Measurements from ENCODE around the gene SH3PXD2B.

Gene SH3PXD2B

DNA sequence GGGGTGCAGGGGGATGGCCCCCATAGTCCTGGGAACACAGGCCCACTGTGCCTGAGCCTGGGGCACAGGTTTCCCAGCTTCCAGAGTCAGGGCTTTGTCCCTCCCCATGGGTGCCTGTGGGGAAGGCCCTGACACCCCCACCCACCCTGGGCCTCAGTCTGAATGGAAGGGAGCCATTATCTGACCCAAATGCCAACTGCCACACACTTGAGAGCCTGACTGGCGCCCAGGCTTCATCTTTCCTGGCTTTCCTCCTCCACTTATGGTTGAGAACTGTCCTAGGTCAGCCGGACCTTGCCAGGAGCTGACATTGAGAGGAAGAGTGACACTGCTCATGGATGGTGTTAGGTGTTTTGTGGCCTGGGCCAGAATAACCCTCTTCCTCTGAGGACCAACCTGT lies 24.0 kb downstream of the SH3PXD2B start:
- no peak for DNase-seq
- Mint-ChIP-seq H3K9me3 (no peaks in the 10 kb centered on the region), H3K27ac (no peak overlapping the region), H3K4me1 (no peaks in the 10 kb centered on the region), H3K36me3 (no peaks in the 10 kb centered on the region), H3K27me3 (peaks cover 23% of the 10 kb centered on the region), H3K4me3 (no peak overlapping the region)
- CTCF ChIA-PET, result no interaction called here

DNA sequence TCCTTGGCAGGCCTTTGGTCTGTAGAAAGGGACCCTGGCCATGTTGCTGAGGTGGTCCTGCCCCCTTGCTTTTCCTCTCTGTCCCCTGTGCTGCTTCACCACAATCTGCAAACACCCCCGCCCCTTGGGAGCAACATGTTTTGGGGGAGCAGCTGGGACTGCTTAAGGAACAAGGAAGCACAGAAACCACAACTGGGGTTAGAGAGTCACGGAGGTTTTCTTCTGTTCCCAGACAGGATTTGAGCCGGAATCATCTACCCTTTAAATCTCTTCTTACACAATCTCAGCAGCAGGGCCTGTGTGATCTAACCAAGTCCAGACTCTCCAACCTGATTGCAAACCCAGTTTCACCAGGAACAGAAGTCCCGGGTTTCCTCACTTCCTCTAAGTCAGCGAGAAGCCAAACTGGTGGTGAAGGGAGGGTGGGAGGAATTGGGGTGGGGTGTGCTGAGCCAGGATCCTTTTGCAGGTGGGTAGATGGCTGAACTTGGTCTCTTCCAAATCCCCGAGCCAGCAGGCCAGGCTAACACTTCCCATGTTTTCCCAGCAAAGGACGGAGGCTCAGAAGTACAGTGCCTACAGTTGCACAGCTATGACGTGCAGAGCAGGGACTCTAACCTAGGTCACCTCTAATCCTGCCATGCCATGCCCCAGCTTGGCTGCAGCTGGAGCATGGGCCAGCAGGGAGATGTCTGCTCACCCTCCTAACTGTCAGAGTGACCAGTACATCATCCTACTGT lies 25.0 kb downstream of the SH3PXD2B start:
- H3K27ac Mint-ChIP-seq, result no peak overlapping the region
- H3K36me3 Mint-ChIP-seq, result no peaks in the 10 kb centered on the region
- no peak for DNase-seq
- no peak overlapping the region for H3K4me3 Mint-ChIP-seq
- H3K27me3 Mint-ChIP-seq, result peaks cover 24% of the 10 kb centered on the region
- no peaks in the 10 kb centered on the region for H3K9me3 Mint-ChIP-seq
- no peaks in the 10 kb centered on the region for H3K4me1 Mint-ChIP-seq
- CTCF ChIA-PET, result interaction anchor here (0.7 kb wide), 1 partner anchor 22 kb away, joined by 3 read pairs; no protein-coding TSS in a partner anchor

DNA sequence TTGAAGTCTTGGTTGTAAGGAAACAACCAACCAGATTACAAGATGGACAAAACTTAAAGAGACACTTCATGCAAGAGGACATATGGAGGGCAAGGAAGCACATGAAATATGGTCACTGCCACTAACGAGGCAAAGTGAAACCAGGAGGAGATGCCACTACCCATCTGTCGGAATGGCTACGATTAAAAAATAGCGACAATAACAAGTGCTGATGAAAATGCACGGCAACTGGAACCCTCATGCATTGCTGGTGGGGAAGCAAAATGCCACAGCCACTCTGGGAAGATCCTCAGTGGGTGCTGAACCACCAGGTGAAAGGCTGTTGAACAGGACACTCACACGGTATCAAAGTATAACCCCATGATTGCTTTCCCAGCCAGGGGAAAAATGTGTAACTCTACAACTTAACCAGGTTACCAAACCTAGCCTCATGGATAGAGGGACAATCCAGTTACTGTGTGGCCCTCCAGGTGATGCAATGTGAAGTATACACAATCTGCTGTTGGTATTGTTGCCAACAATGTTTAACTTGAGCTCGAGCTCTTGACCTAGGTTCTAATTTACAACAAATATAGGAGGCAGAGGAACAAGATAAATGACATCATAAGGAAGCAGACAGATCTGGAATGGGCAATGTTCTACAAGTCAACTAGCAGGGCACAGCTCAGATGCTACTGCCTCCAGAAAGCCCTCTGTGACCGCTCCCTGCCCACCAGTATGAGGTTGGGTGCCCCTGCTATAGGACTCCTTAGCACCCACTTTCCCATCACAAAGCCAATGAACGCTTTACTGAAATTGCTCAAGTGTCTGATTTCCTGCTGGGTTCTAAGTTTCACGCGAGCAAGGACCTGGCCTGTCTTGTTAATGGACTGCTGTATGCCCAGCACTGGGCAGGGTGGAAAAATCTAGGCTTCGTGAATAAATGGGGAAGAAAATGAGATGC lies 25.8 kb downstream of the SH3PXD2B start:
- DNase-seq, result no peak
- H3K36me3 Mint-ChIP-seq, result no peaks in the 10 kb centered on the region
- no peaks in the 10 kb centered on the region for H3K9me3 Mint-ChIP-seq
- H3K4me3 Mint-ChIP-seq, result no peak overlapping the region
- no peak overlapping the region for H3K27ac Mint-ChIP-seq
- peaks cover 24% of the 10 kb centered on the region for H3K27me3 Mint-ChIP-seq
- CTCF ChIA-PET, result interaction anchor here (0.7 kb wide), 1 partner anchor 23 kb away, joined by 3 read pairs; no protein-coding TSS in a partner anchor
- H3K4me1 Mint-ChIP-seq, result no peaks in the 10 kb centered on the region

DNA sequence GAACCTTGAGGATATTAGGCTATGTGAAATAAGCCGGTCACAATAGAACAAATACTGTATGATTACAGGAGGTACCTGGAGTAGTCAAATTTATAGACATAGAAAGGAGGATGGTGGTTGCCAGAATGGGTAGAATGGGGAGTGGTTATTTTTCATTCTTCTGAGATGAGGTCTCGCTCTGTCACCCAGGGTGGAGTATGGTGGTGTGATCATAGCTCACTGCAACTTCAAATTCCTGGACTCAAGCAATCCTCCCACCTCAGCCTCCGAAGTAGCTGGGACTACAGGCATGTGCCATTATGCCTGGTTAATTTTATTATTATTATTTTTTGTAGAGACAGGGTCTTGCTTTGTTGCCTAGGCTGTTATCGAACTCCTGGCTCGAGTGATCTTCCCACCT lies 27.1 kb downstream of the SH3PXD2B start:
- Mint-ChIP-seq H3K27ac (no peak overlapping the region), H3K9me3 (no peaks in the 10 kb centered on the region), H3K36me3 (no peaks in the 10 kb centered on the region), H3K27me3 (peaks cover 24% of the 10 kb centered on the region), H3K4me3 (no peak overlapping the region), H3K4me1 (no peaks in the 10 kb centered on the region)
- no peak for DNase-seq
- CTCF ChIA-PET, result no interaction called here

DNA sequence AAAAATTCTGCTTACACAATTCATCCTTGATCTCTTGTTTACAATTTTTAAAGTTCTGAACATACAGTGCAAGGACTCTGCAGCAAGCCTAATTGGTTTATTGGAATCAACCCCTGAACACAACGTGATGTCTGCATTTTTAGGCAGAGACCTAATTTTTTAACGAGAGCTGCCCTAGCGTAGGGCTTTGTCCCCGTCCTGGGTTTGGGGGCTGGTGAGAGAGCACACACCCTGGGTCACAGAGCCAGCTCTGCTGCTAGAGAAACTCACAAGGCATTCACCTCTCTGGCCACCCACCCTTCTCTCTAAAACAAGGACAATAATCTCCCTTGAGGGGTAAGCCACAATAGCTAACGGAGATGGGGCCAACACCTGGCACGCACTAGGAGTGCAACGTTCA lies 28.2 kb downstream of the SH3PXD2B start:
- Mint-ChIP-seq H3K4me3 (no peak overlapping the region), H3K27me3 (peaks cover 24% of the 10 kb centered on the region), H3K9me3 (no peaks in the 10 kb centered on the region), H3K27ac (no peak overlapping the region), H3K4me1 (peaks cover 2% of the 10 kb centered on the region), H3K36me3 (no peaks in the 10 kb centered on the region)
- no peak for DNase-seq
- CTCF ChIA-PET, result interaction anchor here (1.1 kb wide), 1 partner anchor 24 kb away, joined by 3 read pairs; no protein-coding TSS in a partner anchor

DNA sequence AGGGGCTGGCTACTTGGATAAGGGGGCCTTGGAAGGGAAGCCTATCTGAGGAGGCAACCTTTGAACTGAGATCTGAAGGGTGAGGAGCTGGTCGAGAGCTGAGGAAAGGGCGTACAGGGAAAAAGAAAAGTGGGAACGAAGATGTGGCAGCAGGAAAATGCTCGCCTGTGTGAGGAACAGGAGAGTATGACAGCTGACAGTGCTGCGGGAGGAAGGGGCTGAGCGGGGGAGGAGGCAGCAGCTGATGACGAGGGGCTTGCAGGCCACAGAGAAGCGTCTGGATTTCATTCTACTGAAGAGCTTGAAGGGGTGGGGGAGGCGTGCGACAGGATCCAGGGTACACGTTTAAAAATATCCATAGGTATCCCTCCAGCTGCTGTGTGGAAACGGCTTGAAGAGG lies 28.9 kb downstream of the SH3PXD2B start:
- DNase-seq, result no peak
- Mint-ChIP-seq H3K4me3 (no peak overlapping the region), H3K27ac (no peak overlapping the region), H3K36me3 (no peaks in the 10 kb centered on the region), H3K9me3 (peaks cover 2% of the 10 kb centered on the region), H3K4me1 (peaks cover 9% of the 10 kb centered on the region), H3K27me3 (peaks cover 24% of the 10 kb centered on the region)
- CTCF ChIA-PET, result interaction anchor here (1.1 kb wide), 1 partner anchor 25 kb away, joined by 3 read pairs; no protein-coding TSS in a partner anchor

DNA sequence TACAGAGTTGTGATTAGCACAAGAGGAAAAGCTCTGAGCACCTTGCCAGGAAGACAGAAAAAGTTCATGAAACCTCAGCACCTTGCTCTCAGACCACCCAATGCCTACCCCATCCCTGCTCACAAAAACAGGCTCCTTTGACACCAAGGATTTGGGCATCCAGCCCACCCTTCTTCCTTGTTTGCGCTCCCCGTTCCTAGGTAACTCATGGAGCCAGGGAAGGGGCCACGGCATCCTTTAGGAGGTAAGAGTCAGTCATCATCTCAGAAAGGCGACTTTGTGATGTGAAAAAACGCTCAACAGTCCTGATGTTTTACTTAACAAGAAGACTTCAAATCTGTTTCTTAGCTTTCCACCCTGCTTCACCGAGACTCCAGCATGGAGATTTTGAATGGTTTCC lies 29.5 kb downstream of the SH3PXD2B start:
- H3K36me3 Mint-ChIP-seq, result no peaks in the 10 kb centered on the region
- no peak for DNase-seq
- CTCF ChIA-PET, result no interaction called here
- peaks cover 2% of the 10 kb centered on the region for H3K9me3 Mint-ChIP-seq
- peaks cover 15% of the 10 kb centered on the region for H3K4me1 Mint-ChIP-seq
- peaks cover 19% of the 10 kb centered on the region for H3K27me3 Mint-ChIP-seq
- H3K4me3 Mint-ChIP-seq, result no peak overlapping the region
- no peak overlapping the region for H3K27ac Mint-ChIP-seq

DNA sequence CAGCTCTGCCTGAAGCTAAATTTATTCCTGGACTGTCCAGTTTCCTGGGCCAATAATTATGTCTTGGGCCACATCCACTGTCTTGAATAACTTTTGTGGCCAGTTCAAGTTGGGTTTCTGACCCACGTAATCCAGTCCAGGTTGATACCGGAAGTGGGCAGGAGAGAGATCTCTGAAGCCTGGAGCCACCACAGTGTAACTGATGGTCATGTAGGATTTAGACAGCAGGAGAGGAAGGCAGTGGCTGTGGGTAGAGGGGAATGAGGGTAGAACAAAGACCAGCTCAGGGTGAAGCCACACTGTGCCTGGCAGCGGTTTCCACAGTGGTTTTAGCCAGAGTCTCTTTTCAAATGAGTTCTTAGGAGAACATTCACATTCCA lies 30.2 kb downstream of the SH3PXD2B start:
- H3K27me3 Mint-ChIP-seq, result peaks cover 14% of the 10 kb centered on the region
- CTCF ChIA-PET, result interaction anchor here (0.8 kb wide), 1 partner anchor 28 kb away, joined by 3 read pairs; no protein-coding TSS in a partner anchor
- H3K36me3 Mint-ChIP-seq, result no peaks in the 10 kb centered on the region
- no peak overlapping the region for H3K27ac Mint-ChIP-seq
- no peak overlapping the region for H3K4me3 Mint-ChIP-seq
- H3K4me1 Mint-ChIP-seq, result peaks cover 17% of the 10 kb centered on the region
- peaks cover 2% of the 10 kb centered on the region for H3K9me3 Mint-ChIP-seq
- no peak for DNase-seq

DNA sequence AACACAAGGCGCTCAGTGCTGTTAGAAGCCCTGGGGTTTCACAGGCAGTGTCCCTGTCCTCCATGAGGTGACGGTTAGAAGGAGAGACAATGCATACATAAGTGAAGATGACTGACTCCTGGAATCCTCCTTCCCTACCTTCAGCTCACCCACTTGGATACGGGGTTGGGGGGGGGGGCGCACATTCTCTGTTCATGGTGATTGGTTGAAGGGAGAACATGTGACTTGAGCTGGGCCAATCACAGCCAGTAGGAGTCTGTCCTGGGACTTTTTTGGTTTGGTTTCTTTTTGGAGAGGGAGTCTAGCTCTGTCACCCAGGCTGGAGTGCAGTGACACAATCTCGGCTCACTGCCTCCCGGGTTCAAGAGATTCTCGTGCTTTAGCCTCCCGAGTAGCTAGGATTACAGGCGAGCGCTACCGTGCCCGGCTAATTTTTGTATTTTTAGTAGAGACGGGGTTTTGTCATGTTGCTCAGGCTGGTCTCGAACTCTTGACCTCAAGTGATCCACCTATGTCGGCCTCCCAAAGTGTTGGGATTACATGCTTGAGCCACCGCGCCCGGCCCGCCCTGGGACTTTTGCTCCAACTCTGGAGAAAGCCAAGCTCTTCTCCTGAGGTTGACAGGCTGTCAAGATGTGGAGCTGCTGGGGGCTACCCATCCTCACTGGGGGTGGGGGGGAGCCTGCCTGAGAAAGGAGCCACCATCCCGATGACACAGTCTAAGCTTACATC lies 30.8 kb downstream of the SH3PXD2B start:
- CTCF ChIA-PET, result interaction anchor here (0.8 kb wide), 1 partner anchor 29 kb away, joined by 3 read pairs; no protein-coding TSS in a partner anchor
- peaks cover 2% of the 10 kb centered on the region for H3K9me3 Mint-ChIP-seq
- H3K36me3 Mint-ChIP-seq, result no peaks in the 10 kb centered on the region
- peaks cover 17% of the 10 kb centered on the region for H3K4me1 Mint-ChIP-seq
- H3K27ac Mint-ChIP-seq, result no peak overlapping the region
- DNase-seq, result no peak
- H3K27me3 Mint-ChIP-seq, result peaks cover 14% of the 10 kb centered on the region
- no peak overlapping the region for H3K4me3 Mint-ChIP-seq

DNA sequence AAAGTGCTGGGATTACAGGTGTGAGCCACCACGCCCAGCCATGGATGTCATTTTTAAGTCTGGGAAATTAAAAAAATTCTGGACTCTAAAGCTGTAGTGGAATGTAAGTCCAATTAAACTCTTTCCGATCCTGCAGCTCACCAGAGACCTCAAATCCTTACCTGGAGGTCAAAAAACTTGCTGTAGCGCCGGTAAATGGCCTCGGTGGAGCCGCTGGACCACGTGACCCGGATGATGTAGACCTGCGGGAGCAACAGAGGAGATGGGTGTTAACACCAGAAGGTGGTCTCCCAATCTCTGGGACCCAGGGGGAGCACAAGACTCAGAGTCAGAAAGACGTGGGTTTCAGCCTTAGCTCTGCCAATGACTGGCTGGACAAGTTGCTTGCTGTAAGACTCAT lies 32.1 kb downstream of the SH3PXD2B start:
- DNase-seq, result no peak
- Mint-ChIP-seq H3K9me3 (peaks cover 2% of the 10 kb centered on the region), H3K27ac (no peak overlapping the region), H3K36me3 (no peaks in the 10 kb centered on the region), H3K27me3 (peaks cover 14% of the 10 kb centered on the region), H3K4me1 (peaks cover 17% of the 10 kb centered on the region), H3K4me3 (no peak overlapping the region)
- CTCF ChIA-PET, result interaction anchor here (1.2 kb wide), 1 partner anchor 29 kb away, joined by 6 read pairs; no protein-coding TSS in a partner anchor

DNA sequence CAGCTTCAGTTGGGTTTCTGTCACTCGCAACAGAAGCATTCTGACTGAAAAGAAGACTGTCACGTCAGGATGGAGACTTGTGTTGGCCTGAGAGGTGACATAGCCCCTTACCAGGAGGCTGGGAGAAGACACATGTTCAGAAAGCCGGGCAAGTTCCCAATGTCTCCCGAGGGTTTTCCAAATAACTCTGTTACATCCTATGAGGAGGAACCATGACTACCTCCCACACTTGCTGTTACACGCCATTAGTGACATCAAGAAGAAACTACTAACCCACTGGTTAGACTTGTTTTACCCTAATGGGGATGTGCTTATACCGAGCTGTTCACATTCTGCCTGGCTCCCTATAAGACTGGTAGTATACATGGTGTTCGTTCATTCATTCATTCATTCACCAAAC lies 33.3 kb downstream of the SH3PXD2B start:
- CTCF ChIA-PET, result no interaction called here
- no peak overlapping the region for H3K27ac Mint-ChIP-seq
- peaks cover 9% of the 10 kb centered on the region for H3K27me3 Mint-ChIP-seq
- H3K4me1 Mint-ChIP-seq, result peaks cover 17% of the 10 kb centered on the region
- H3K36me3 Mint-ChIP-seq, result no peaks in the 10 kb centered on the region
- no peak overlapping the region for H3K4me3 Mint-ChIP-seq
- H3K9me3 Mint-ChIP-seq, result peaks cover 2% of the 10 kb centered on the region
- DNase-seq, result no peak

DNA sequence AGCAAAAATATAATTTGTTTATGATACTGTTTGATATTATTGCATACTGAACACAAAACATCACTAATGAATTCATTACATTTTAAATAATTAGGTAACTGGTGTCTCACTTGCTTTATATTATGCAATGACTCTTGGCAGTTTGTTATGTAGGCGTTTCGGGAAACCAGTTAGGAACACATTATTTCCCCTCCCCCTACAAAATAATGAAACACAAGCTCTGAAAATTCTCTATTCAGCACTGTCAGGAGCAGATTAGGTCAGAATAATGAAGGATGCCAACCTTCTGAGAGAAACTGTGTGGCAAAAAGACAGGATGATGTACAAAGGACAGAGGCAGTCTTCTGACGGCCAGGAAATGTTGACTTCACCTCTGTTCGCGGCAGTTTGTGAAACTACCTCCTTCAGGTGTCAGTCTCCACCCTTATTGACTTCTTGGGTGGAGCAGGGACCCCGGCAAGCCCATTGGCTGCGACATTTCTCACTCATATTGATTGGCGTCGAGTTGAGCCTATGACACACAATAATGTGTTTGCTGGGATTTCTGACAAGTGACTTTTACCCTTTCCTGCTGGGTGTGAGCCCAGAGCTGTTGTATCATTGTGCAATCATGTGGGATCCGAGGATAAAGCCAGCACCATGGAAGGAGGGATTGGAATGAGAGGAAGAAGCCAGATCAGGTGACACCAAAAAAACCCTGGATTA lies 33.9 kb downstream of the SH3PXD2B start:
- CTCF ChIA-PET, result interaction anchor here (1.0 kb wide), 1 partner anchor 32 kb away, joined by 3 read pairs; no protein-coding TSS in a partner anchor
- H3K27me3 Mint-ChIP-seq, result peaks cover 3% of the 10 kb centered on the region
- peaks cover 2% of the 10 kb centered on the region for H3K9me3 Mint-ChIP-seq
- no peak overlapping the region for H3K4me3 Mint-ChIP-seq
- H3K36me3 Mint-ChIP-seq, result no peaks in the 10 kb centered on the region
- peak overlapping the region; percentile 79 for H3K27ac Mint-ChIP-seq
- peak; percentile 65 for DNase-seq
- peaks cover 17% of the 10 kb centered on the region for H3K4me1 Mint-ChIP-seq

Measured in activated naive CD4-positive, alpha-beta T cell treated with anti-CD3 and anti-CD28 coated beads, Interleukin-2, amount 10 ng/mL, durations not matched to agents 7 days and 5 days (primary cell).